C4-2B (cell line): Measurements from ENCODE around the gene HDAC4.

Experiments
- CTCF ChIP-seq: fragments of 450-650 bp; conservative IDR thresholded peaks from 2 replicates; pipeline ENCODE4 v1.5.1; 2017; ENCODE audit warnings: mild to moderate bottlenecking
- ZFX ChIP-seq: fragments of 450-650 bp; IDR thresholded peaks from 2 replicates; pipeline ENCODE4 v1.6.1; 2017

GRCh38 chr2:239375278-239376061 is 25.4 kb downstream of the HDAC4 start:
- no peak; the same call in 1 of the 2 replicates for TF ChIP-seq CTCF
- no peak for TF ChIP-seq ZFX
